Right lobe of liver (tissue), 4 donors: Measurements from ENCODE around the gene SVEP1.

Source experiments
- CTCF ChIP-seq, 4 donors: fragments of 200-600 bp in 3 of 4; fragments of 450-650 bp in 1 of 4; IDR thresholded peaks; one replicate each; pipeline versions ENCODE4 v1.5.1 to v1.8.0; 2016 to 2022; ENCODE audit warnings: antibody characterized with exemption in 4 of 4, mild to moderate bottlenecking in 2 of 4
- POLR2A ChIP-seq: fragments of 450-650 bp; IDR thresholded peaks from one replicate; pipeline ENCODE4 v1.6.1; 2017; ENCODE audit warnings: antibody characterized with exemption, mild to moderate bottlenecking
- donor health status: DM: no; HTN: no; CAD: no.
- donor health status: DM: no; HTN: no; CAD: no.
- donor health status: DM: no; HTN: yes; CAD: no.

DNA sequence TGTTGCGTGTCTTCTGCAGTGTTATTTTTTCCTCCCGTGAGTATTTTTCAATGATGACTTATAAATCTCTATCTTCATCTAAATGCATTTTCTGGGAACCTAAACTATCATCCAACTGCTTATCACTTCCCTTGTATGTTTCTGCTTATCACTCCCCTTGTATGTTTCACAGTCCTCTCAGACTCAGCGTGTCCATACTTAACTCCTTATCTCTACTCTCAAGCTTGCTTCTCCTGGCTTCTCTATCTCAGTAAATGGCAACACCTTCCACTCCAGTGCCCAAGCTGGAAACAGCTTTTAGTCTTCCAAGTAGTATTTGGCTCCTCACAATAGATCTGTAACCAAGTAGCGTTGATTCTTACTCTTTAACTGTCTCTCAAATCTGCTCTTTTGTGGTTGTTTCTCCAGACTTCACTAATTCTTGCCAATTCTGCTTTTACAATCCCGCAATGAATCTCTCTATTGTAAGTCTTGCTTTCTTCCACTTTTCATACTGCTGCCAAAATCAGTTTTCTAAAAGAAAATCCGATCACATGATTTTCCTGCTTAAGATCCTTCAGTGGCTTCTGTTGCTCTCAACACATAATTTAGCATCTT is 208.0 kb downstream of the SVEP1 start:
- TF ChIP-seq CTCF (IDR thresholded peaks at IDR 0.05) (no peak), POLR2A (no peak)
